IMR-90 (cell line): ENCODE data around the gene TTC7B. TPM values are rescaled to one million over a fixed set of nuclear protein-coding genes. Genes with fewer than 3 reads are reported as not detected.

Experiments used
- ATAC-seq: fragments of 200-7000 bp; cut with Tn5 transposase; 2 replicates; pipeline ENCODE4 v1.9.1; 2020; ENCODE audit warnings: low read depth, mild to moderate bottlenecking, moderate library complexity
- BruUV-seq: library from RNA; stranded (reverse); fragments of 400-500 nt; replicated peaks from 2 replicates; lab custom pipeline; 2021; lab: Mats Ljungman, UMichigan
- CTCF ChIA-PET: fragments of 300-600 bp; formaldehyde crosslinking; extraction: SDS; loops from one replicate; lab custom pipeline; 2021; ENCODE audit warnings: antibody characterized with exemption; lab: Yijun Ruan, JAX
- POLR2A ChIA-PET: fragments of 300-600 bp; sonication (Branson Sonifier 250); formaldehyde crosslinking; loops from one replicate; lab custom pipeline; 2022; ENCODE audit warnings: antibody characterized with exemption; ENCODE audit not compliant: unreplicated experiment; lab: Charles Lee
- DNase-seq: peaks from one replicate; pipeline ENCODE4 v3.0.0; 2013
- H2AFZ ChIP-seq: replicated peaks from 2 replicates; pipeline ENCODE3; 2013; ENCODE audit warnings: low read length, mild to moderate bottlenecking; ENCODE audit not compliant: poor library complexity
- H2AK5ac ChIP-seq: 2 replicates; pipeline ENCODE4 v1.6.1; 2013; ENCODE audit warnings: low read depth, low read length, inconsistent platforms
- H2AK9ac ChIP-seq: replicated peaks from 2 replicates; pipeline ENCODE3; 2013; ENCODE audit warnings: mild to moderate bottlenecking, low read depth, low read length, moderate library complexity; ENCODE audit not compliant: poor library complexity
- H2BK120ac ChIP-seq: 2 replicates; pipeline ENCODE4 v1.6.1; 2013; ENCODE audit warnings: low read depth, low read length, inconsistent platforms
- H2BK15ac ChIP-seq: 3 replicates; pipeline ENCODE4 v1.6.1; 2013; ENCODE audit warnings: low read depth, low read length, inconsistent platforms
- H2BK20ac ChIP-seq: 2 replicates; pipeline ENCODE4 v1.6.1; 2013; ENCODE audit warnings: low read depth, mild to moderate bottlenecking, inconsistent platforms, low read length, moderate library complexity
- H2BK5ac ChIP-seq: 2 replicates; pipeline ENCODE4 v1.6.1; 2013; ENCODE audit warnings: mild to moderate bottlenecking, low read depth, low read length, inconsistent platforms; ENCODE audit not compliant: poor library complexity, severe bottlenecking
- H3K14ac ChIP-seq: replicated peaks from 2 replicates; pipeline ENCODE4 v1.6.1; 2013; ENCODE audit warnings: low read depth, low read length, inconsistent platforms
- H3K18ac ChIP-seq: 2 replicates; pipeline ENCODE4 v1.6.1; 2013; ENCODE audit warnings: low read depth, low read length, control low read depth
- H3K23ac ChIP-seq: 2 replicates; pipeline ENCODE4 v1.6.1; 2013; ENCODE audit warnings: low read depth, low read length, inconsistent platforms
- H3K27ac ChIP-seq: 2 replicates; pipeline ENCODE4 v1.5.1; 2013; ENCODE audit warnings: mild to moderate bottlenecking, control low read depth, low read length; ENCODE audit not compliant: insufficient read depth
- H3K27me3 ChIP-seq: 2 replicates; pipeline ENCODE4 v1.6.1; 2013; ENCODE audit warnings: low read length; ENCODE audit not compliant: control insufficient read depth, insufficient read depth
- H3K36me3 ChIP-seq: 2 replicates; pipeline ENCODE4 v1.6.1; 2013; ENCODE audit warnings: low read length, mixed read lengths; ENCODE audit not compliant: control insufficient read depth, insufficient read depth
- H3K4ac ChIP-seq: 2 replicates; pipeline ENCODE4 v1.6.1; 2013; ENCODE audit warnings: low read depth, low read length, inconsistent platforms
- H3K4me1 ChIP-seq: 2 replicates; pipeline ENCODE4 v1.6.1; 2013; ENCODE audit warnings: low read length, mixed read lengths; ENCODE audit not compliant: control insufficient read depth, insufficient read depth
- H3K4me2 ChIP-seq: 2 replicates; pipeline ENCODE4 v1.6.1; 2013; ENCODE audit warnings: low read depth, mild to moderate bottlenecking, control low read depth, low read length, moderate library complexity
- H3K4me3 ChIP-seq: 2 replicates; pipeline ENCODE4 v1.5.1; 2013; ENCODE audit warnings: low read depth, mild to moderate bottlenecking, control low read depth, low read length, moderate library complexity; ENCODE audit not compliant: insufficient read depth
- H3K56ac ChIP-seq: 2 replicates; pipeline ENCODE4 v1.6.1; 2013; ENCODE audit warnings: low read length, inconsistent platforms; ENCODE audit not compliant: insufficient read depth; ENCODE audit errors: extremely low read depth
- H3K79me1 ChIP-seq, 2 experiments: 2 replicates each; pipeline ENCODE4 v1.6.1; 2013; ENCODE audit warnings: low read length in 2 of 2, inconsistent platforms in 1 of 2, low read depth in 1 of 2
- H3K9ac ChIP-seq: 2 replicates; pipeline ENCODE4 v1.6.1; 2013; ENCODE audit warnings: low read depth, low read length, control low read depth
- H3K9me1 ChIP-seq: 2 replicates; pipeline ENCODE4 v1.6.1; 2013; ENCODE audit warnings: low read length, inconsistent platforms; ENCODE audit not compliant: insufficient read depth
- H3K9me3 ChIP-seq: 2 replicates; pipeline ENCODE4 v1.6.1; 2013; ENCODE audit warnings: low read length; ENCODE audit not compliant: control insufficient read depth, insufficient read depth
- H4K20me1 ChIP-seq: 2 replicates; pipeline ENCODE4 v1.6.1; 2013; ENCODE audit warnings: low read length, inconsistent platforms; ENCODE audit not compliant: insufficient read depth
- H4K5ac ChIP-seq: 2 replicates; pipeline ENCODE4 v1.6.1; 2013; ENCODE audit warnings: mild to moderate bottlenecking, low read depth, low read length, control low read depth
- H4K8ac ChIP-seq, 2 experiments: 2 replicates each; pipeline ENCODE4 v1.6.1; 2013; ENCODE audit warnings: low read depth in 2 of 2, low read length in 2 of 2, control low read depth in 1 of 2, inconsistent platforms in 1 of 2
- H4K91ac ChIP-seq: 2 replicates; pipeline ENCODE4 v1.6.1; 2013; ENCODE audit warnings: low read depth, low read length, inconsistent platforms; ENCODE audit not compliant: insufficient read depth
- BHLHE40 ChIP-seq: fragments of 150-350 bp; IDR thresholded peaks from 2 replicates; pipeline ENCODE4 v1.6.1; 2016; ENCODE audit warnings: mild to moderate bottlenecking, low read depth, low read length
- CEBPB ChIP-seq: IDR thresholded peaks from 2 replicates; pipeline ENCODE4 v1.6.1; 2012; ENCODE audit warnings: low read depth, low read length, improper control_type of control experiment
- CHD1 ChIP-seq: IDR thresholded peaks from 2 replicates; pipeline ENCODE4 v1.6.1; 2012; ENCODE audit warnings: low read depth, low read length, improper control_type of control experiment
- FOS ChIP-seq: fragments of 150-350 bp; IDR thresholded peaks from 2 replicates; pipeline ENCODE4 v1.6.1; 2016; ENCODE audit warnings: low read depth, low read length
- MAFK ChIP-seq: IDR thresholded peaks from 2 replicates; pipeline ENCODE4 v1.6.1; 2012; ENCODE audit warnings: low read depth, low read length, improper control_type of control experiment
- MAZ ChIP-seq: IDR thresholded peaks from 2 replicates; pipeline ENCODE4 v1.6.1; 2012; ENCODE audit warnings: low read depth, mild to moderate bottlenecking, low read length, improper control_type of control experiment, moderate library complexity, borderline replicate concordance
- MXI1 ChIP-seq: IDR thresholded peaks from 2 replicates; pipeline ENCODE4 v1.6.1; 2012; ENCODE audit warnings: low read depth, mild to moderate bottlenecking, low read length, moderate library complexity, borderline replicate concordance
- NFE2L2 ChIP-seq: fragments of 150-350 bp; IDR thresholded peaks from 2 replicates; pipeline ENCODE4 v1.6.1; 2016; ENCODE audit warnings: low read depth, mild to moderate bottlenecking, low read length
- POLR2A ChIP-seq: IDR thresholded peaks from 2 replicates; pipeline ENCODE4 v1.6.1; 2012; ENCODE audit warnings: mild to moderate bottlenecking, low read depth, low read length
- RAD21 ChIP-seq: IDR thresholded peaks from 2 replicates; pipeline ENCODE4 v1.6.1; 2012; ENCODE audit warnings: low read length, improper control_type of control experiment
- RCOR1 ChIP-seq: IDR thresholded peaks from 2 replicates; pipeline ENCODE4 v1.6.1; 2012; ENCODE audit warnings: mild to moderate bottlenecking, low read length, improper control_type of control experiment; ENCODE audit not compliant: insufficient replicate concordance
- RFX5 ChIP-seq: IDR thresholded peaks from 2 replicates; pipeline ENCODE4 v1.8.0; 2012; ENCODE audit warnings: low read depth, mild to moderate bottlenecking, low read length, moderate library complexity
- SMC3 ChIP-seq: fragments of 150-350 bp; IDR thresholded peaks from 2 replicates; pipeline ENCODE4 v1.6.1; 2016; ENCODE audit warnings: low read depth, mild to moderate bottlenecking, antibody characterized with exemption, low read length, moderate library complexity
- WGBS, 2 experiments: methylation state at CpG; one replicate each; pipeline versions ENCODE4 v1.1.5 to v1.1.7; 2013; ENCODE audit warnings: missing lambda C conversion rate in 2 of 2; ENCODE audit not compliant: insufficient read length in 1 of 2; ENCODE audit errors: extremely low coverage in 2 of 2; 5-methylcytosine and 5-hydroxymethylcytosine counted together
- dilution Hi-C: fragments of 300-500 bp; cut with HindIII; formaldehyde crosslinking; loops from one replicate; pipeline ENCODE4 v1.14.3; 2018; ENCODE audit warnings: low sequenced_read_pairs; ENCODE audit not compliant: unreplicated experiment
- in situ Hi-C: fragments of 300-500 bp; cut with MboI; formaldehyde crosslinking; loops from 3 replicates; pipeline ENCODE4 v1.14.3; 2019; ENCODE audit warnings: low sequenced_read_pairs, inconsistent platforms, mixed read lengths
- intact Hi-C: fragments of 100-400 bp; cut with micrococcal nuclease; formaldehyde crosslinking; loops from 2 replicates; pipeline ENCODE4 v1.10.0; 2022
- polyA plus RNA-seq, 3 experiments: library from polyadenylated mRNA; depleted of rRNA; stranded (reverse); fragments of >200 nt; gene quantifications; 2 replicates each; pipeline ENCODE4 v1.2.3, GENCODE V29; 2012; ENCODE audit warnings: low replicate concordance in 1 of 3
- total RNA-seq: library from RNA; depleted of rRNA; stranded (reverse); fragments of >200 nt; gene quantifications from 2 replicates; pipeline ENCODE4 v1.2.3, GENCODE V29; 2012
- TF ChIP-seq, protein P1 (sequence below): fragments of 150-350 bp; IDR thresholded peaks from 2 replicates; pipeline ENCODE4 v1.6.1; 2016; ENCODE audit warnings: low read depth, mild to moderate bottlenecking, low read length, moderate library complexity, borderline replicate concordance
- TF ChIP-seq, protein P2 (sequence below): conservative IDR thresholded peaks from 2 replicates; pipeline ENCODE4 v1.5.1; 2012; ENCODE audit warnings: mild to moderate bottlenecking, low read depth, low read length, improper control_type of control experiment
- TF ChIP-seq, protein P3 (sequence below): fragments of 150-350 bp; IDR thresholded peaks from 2 replicates; pipeline ENCODE4 v1.6.1; 2017; ENCODE audit warnings: mild to moderate bottlenecking, antibody characterized with exemption, low read length, low read depth

The TTC7B gene
- total and polyA plus RNA-seq, 2 of the 4 experiments (the other 2 are of a cell fraction) = 18.1 to 35.3 TPM

DNA sequence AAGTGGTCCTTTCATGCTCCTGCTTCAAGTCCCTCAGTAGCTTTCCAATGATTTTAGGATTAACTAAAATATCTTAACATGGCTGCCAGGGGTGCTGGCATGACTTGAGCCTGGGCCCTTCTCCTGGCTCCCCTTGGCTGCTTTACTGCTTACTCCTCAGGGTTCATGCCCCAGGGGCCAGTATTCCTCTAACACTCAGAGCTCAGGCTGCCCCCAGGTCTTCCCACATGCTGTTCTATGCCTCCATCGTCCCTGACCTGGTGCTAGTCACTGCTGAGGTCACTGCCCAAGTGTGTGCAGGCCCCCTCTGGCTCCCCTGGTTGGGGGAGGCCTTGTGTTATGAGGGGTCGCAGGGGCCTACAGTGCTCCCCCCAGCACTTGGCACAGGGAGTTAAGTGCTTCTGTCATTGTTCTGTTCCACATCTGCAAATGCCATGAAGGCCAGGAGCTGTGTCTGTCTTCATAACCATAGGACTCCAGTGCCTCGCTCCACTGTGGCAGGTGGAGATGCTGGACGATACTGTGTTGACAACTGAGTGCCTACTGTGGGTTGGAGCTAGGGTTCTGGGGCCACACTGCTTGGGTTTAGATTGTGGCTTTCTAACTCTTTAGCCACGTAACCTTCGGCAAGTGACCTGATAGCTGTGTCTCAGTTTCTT lies 228.8 kb downstream of the TTC7B start:
- ATAC-seq (no peak), DNase-seq (no peak)
- no peak overlapping the region for H2AFZ ChIP-seq
- no peak overlapping the region for H3K4ac ChIP-seq
- ChIA-PET CTCF (no interaction called here), POLR2A (no interaction called here)
- WGBS, 2 experiments = 80% methylated on average over 1 of the region's 6 CpGs; no CpG with 5 or more reads in 1 of the 2 experiments
- H3K4me2 ChIP-seq = no peak overlapping the region
- H3K27ac ChIP-seq = no peak overlapping the region
- no peaks in the 10 kb centered on the region for H3K4me1 ChIP-seq
- dilution Hi-C loops = no loop called here
- H3K9ac ChIP-seq = no peak overlapping the region
- H2BK20ac ChIP-seq = no peak overlapping the region
- no peak overlapping the region for H2AK5ac ChIP-seq
- no peak overlapping the region for H2BK15ac ChIP-seq
- no peaks in the 10 kb centered on the region; the same call in 1 of the 2 replicates for H3K9me1 ChIP-seq
- TF ChIP-seq BHLHE40 = no peak
- TF ChIP-seq, protein P1, sequence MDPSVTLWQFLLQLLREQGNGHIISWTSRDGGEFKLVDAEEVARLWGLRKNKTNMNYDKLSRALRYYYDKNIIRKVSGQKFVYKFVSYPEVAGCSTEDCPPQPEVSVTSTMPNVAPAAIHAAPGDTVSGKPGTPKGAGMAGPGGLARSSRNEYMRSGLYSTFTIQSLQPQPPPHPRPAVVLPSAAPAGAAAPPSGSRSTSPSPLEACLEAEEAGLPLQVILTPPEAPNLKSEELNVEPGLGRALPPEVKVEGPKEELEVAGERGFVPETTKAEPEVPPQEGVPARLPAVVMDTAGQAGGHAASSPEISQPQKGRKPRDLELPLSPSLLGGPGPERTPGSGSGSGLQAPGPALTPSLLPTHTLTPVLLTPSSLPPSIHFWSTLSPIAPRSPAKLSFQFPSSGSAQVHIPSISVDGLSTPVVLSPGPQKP = no peak
- TF ChIP-seq RCOR1 = no peak
- no peak for TF ChIP-seq RAD21
- TF ChIP-seq, protein P2, sequence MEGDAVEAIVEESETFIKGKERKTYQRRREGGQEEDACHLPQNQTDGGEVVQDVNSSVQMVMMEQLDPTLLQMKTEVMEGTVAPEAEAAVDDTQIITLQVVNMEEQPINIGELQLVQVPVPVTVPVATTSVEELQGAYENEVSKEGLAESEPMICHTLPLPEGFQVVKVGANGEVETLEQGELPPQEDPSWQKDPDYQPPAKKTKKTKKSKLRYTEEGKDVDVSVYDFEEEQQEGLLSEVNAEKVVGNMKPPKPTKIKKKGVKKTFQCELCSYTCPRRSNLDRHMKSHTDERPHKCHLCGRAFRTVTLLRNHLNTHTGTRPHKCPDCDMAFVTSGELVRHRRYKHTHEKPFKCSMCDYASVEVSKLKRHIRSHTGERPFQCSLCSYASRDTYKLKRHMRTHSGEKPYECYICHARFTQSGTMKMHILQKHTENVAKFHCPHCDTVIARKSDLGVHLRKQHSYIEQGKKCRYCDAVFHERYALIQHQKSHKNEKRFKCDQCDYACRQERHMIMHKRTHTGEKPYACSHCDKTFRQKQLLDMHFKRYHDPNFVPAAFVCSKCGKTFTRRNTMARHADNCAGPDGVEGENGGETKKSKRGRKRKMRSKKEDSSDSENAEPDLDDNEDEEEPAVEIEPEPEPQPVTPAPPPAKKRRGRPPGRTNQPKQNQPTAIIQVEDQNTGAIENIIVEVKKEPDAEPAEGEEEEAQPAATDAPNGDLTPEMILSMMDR = no peak
- TF ChIP-seq MAFK = no peak
- TF ChIP-seq NFE2L2 = no peak
- TF ChIP-seq MXI1 = no peak
- no peak for TF ChIP-seq MAZ
- TF ChIP-seq SMC3 = no peak
- no peak for TF ChIP-seq POLR2A
- no peak for TF ChIP-seq RFX5
- TF ChIP-seq, protein P3, sequence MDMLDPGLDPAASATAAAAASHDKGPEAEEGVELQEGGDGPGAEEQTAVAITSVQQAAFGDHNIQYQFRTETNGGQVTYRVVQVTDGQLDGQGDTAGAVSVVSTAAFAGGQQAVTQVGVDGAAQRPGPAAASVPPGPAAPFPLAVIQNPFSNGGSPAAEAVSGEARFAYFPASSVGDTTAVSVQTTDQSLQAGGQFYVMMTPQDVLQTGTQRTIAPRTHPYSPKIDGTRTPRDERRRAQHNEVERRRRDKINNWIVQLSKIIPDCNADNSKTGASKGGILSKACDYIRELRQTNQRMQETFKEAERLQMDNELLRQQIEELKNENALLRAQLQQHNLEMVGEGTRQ = no peak
- no peak for TF ChIP-seq CEBPB
- no peak for TF ChIP-seq FOS
- no peak for TF ChIP-seq CHD1
- H3K4me3 ChIP-seq = no peak overlapping the region
- H3K14ac ChIP-seq = no peak overlapping the region
- no TSS peak for BruUV-seq
- H4K5ac ChIP-seq = no peak overlapping the region
- no peak overlapping the region for H2BK120ac ChIP-seq
- peaks cover 8% of the 10 kb centered on the region for H3K36me3 ChIP-seq
- H4K91ac ChIP-seq = no peak overlapping the region
- H3K56ac ChIP-seq = no peak overlapping the region
- H4K8ac ChIP-seq = no peak overlapping the region
- H3K18ac ChIP-seq = no peak overlapping the region
- H3K23ac ChIP-seq = no peak overlapping the region
- peak overlapping the region; percentile 43 for H2AK9ac ChIP-seq
- intact Hi-C loops = no loop called here
- no peaks in the 10 kb centered on the region for H3K79me1 ChIP-seq
- H3K9me3 ChIP-seq = no peaks in the 10 kb centered on the region
- H3K27me3 ChIP-seq = no peaks in the 10 kb centered on the region
- H2BK5ac ChIP-seq = no peak overlapping the region
- no peaks in the 10 kb centered on the region; the same call in 1 of the 2 replicates for H4K20me1 ChIP-seq
- in situ Hi-C loops = no loop called here
